8988T (cell line): ENCODE results near the gene BMPR1A.

Experiments
- DNase-seq: peaks from one replicate; pipeline ENCODE4 v3.0.0; 2011

The BMPR1A gene

DNA sequence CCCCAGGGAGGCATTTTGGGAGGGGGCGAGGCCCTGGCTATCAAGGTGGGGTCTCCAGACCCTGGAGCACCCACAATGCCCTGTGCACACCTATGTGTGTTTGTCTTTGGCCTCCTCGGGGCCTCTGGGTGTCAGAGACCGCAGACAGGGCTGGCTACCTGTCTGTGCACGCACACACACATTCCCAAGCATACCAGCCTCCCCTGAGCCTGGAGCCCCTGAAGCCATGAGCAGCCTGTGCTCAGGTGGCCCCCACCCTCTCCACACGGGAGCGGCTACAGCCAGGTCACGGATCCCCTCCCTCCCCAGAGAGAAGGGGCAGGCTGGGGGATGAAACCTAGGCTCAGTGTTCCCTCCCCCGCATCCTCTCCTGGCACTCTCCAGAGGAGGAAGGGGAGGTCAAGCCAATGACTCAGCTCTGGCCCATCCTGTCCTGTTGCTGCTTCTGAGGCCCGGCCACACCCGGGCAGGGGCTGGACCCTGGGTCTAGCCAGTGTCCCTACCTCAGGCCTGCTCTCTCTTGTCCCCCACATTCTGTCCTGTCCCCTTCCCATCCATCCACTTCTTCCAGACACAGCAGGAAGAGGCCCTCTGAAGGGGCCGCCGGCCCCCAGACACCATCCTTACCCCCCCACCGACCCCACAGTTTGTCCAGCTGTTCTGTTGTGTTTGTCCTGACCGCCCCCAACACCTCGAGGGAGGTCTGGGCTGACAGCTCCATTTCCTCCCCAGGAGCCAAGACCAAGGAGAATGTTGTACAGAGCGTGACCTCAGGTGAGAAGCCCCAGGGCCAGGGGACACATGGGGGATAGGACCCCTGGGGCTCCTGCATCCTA lies 202.7 kb downstream of the BMPR1A start:
- DNase-seq, result no peak

- DNase-seq, result no peak
Measured at GRCh38 chr10:86959737-86960002, 203.3 kb downstream of the BMPR1A start.

DNA sequence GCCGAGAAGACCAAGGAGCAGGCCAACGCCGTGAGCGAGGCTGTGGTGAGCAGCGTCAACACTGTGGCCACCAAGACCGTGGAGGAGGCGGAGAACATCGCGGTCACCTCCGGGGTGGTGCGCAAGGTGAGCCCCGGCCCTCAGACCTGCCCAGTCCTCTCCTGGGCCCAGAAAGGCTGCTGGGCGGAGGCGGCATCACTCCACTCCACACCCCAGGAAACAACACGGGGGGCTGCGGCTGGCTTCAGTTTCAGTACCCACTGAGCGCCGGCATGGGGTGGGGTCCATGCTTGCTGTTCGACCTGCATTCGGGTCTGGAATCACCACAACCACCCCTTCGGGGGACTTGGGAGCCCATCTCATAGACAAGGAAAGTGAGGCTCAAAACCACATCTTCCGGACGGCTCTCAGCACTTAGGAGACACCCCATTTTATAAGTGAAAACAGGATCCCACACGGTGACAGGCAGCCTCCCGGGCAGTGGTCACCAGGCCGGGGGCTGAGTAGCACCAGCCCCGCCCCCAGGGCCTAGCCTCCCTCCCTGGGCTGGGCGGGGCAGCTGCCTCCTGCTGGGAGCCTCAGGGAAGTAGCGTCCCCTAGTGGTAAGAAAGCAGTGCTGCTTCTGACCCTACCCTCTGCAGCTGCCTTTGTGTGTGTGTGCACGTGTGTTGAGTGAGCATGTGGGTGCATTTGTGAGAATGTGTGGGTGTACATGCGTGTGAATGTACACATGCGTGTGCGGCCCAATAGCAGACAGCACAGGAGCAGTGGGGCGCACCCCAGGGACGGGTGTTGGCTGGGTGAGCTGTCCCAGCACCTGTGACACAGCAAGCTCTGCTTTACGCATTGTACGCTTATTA lies 203.8 kb downstream of the BMPR1A start:
- peak; percentile 86 for DNase-seq

- DNase-seq, result no peak
Measured at GRCh38 chr10:86960863-86961434, 204.5 kb downstream of the BMPR1A start.

- peak; percentile 14 for DNase-seq
Measured at GRCh38 chr10:86961481-86962091, 205.2 kb downstream of the BMPR1A start.

DNA sequence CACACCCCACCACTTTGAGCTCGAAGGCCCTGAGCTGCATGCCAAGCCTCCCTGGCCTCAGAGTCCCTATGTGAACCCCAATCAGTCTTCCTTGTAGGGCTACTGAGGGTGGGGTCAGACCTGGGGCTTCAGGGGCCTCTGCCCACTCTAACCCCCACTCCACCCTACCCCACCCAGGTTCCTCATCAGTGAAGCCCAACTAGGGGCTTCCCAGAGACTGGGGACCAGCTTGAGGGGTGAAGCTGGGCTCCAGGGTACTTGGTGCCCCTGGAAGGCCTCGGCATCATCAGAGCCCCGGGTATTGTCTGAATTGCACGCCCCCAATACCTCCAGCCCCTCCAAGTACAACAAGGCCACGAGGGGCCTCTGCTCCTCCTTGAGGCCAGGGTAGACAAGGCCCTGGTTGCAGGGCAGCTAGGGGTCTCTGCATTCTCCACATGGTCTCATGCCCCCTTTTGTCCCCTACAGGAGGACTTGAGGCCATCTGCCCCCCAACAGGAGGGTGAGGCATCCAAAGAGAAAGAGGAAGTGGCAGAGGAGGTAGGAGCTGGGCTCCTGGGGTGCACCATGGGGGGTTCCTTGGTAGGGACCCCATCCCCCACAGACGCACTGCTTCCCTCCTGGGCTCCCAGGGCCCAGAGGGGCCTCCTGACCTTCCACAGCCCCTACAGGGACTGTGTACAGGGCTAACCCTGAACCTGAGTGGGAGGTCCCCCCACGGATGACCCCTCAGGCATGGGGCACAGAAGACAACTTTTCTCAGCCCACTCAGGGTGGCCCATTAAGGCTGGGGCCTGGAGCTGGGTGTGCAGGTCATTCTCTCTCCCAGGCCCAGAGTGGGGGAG lies 205.9 kb downstream of the BMPR1A start:
- peak; percentile 6 for DNase-seq

GRCh38 chr10:86962981-86963310 lies 206.5 kb downstream of the BMPR1A start:
- DNase-seq, result no peak

DNA sequence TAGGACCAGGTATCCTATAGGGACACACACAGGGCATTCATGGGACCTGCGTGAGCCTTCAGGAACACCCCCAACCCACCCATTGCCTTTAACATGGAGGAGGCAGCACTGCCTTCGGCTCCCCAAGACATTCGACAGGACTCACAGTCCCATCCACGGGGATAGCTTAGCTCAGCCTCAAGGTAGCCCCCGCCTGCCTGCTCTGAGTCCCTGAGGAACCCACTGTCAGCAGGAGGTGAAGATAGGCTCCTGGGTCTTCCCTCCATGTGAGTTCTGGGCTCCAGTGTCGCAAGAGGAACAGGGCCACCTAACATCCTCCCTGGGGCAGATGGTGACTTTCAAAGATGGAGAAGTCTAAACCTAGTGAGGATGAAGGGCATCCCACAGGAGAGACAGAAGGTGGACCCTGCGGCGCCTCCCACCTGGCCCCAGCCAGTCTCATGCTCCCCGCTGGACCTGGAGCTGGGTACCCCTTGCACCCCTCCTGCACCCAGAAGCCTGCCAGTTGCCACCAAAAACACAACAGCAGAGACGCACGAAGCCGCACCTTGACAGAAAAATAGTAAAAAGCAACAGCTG lies 207.0 kb downstream of the BMPR1A start:
- DNase-seq, result no peak

GRCh38 chr10:86964061-86964846 lies 207.8 kb downstream of the BMPR1A start:
- DNase-seq, result peak; percentile 15

GRCh38 chr10:86964847-86965190 lies 208.4 kb downstream of the BMPR1A start:
- no peak for DNase-seq

DNA sequence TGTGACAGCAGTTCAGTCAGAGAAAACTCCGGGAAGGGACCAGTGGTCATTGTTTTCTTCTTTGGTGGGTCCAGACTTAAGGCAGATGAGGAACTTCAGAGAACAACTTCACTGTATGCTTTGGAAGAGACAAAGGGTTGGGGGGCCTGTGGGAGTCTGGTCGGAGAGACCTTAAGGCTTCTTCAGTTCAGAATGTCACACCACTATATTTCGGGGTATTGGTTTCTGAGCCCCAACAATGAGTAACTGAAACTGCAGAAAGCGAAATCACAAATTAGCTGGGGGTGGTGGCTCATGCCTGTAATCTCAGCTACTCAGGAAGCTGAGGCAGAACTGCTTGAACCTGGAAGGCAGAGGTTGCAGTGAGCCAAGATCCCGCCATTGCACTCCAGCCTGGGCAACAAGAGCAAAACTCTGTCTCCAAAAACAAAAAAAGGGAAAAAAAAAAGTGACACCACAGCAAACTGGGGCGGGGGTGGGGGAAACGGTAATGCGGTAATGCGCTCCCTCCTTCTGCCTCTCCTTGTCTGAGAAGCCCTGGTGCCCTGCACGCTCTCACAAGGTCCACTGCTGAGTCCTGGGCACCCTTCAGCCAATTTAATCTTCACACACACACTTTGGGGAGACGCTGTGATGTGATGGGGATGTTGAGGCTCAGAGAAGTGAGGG lies 209.7 kb downstream of the BMPR1A start:
- DNase-seq, result no peak

GRCh38 chr10:86967481-86967941 lies 211.1 kb downstream of the BMPR1A start:
- DNase-seq, result no peak

GRCh38 chr10:86968271-86968993 lies 212.0 kb downstream of the BMPR1A start, which contains the start of gene ADIRF:
ADIRF (plus strand) TSS chr10:86968482; CDS start chr10:86968545, 63 bp downstream.
- DNase-seq, result no peak

GRCh38 chr10:86968994-86969355 lies 212.6 kb downstream of the BMPR1A start:
- no peak for DNase-seq

DNA sequence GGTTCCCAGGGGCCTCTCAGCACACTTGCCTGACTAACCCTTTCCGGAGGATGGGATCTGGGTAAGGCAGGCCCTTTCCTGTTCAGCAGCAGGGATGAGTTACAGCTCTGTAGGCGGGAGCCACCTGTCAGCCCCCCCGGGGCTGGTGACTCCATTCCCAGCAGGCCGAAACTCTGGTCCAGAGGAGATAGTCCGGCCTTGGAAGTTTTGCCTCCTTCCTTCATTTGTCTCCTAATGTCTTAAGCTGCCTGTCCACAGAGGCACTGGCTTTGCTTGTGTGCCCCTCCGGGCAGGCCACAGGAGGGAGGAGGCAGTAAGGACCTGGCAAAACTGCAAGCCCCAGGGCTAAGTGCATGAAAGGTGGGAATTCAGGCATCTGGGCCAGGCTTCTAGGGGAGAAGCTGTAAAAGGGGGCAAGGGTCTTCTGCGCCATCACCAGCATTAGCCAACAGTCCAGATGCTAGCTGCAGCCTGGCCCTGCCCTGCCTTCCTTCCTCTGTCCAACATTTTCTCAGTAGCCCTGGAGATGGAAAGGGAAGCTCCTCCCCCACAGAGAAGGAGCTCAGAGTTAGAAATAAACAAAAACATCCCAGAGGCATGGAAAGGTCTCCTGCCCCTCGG lies 213.1 kb downstream of the BMPR1A start:
- no peak for DNase-seq

DNA sequence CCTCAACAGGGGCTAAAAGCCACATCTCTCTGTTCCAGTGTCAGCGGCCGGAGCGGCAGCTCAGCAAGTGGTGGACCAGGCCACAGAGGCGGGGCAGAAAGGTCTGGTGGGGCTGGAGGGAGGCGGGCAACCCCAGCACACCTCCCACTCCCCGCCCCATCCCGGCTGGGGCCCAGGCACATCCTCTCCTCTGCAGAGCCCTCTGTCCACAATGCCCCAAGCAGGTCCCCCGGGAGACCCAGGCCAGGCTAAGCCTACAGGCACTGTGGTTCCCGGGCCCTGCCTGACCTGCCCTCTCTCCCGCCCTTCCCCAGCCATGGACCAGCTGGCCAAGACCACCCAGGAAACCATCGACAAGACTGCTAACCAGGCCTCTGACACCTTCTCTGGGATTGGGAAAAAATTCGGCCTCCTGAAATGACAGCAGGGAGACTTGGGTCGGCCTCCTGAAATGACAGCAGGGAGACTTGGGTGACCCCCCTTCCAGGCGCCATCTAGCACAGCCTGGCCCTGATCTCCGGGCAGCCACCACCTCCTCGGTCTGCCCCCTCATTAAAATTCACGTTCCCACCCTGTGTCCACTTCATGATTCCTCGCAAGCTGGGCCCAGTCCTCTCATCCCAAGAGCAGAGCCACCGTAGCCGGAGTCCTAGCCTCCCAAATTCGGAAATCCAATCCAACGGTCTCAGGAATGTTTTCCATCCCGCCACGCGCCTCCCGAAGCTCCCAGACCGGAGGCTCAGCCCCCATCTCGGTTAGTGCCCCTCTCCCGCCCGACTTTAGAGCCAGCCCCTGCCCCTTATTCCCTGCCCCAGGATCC lies 214.0 kb downstream of the BMPR1A start:
- no peak for DNase-seq

- no peak for DNase-seq
Measured at GRCh38 chr10:86970982-86971231, 214.5 kb downstream of the BMPR1A start.

- DNase-seq, result no peak
Measured at GRCh38 chr10:86971232-86971991, 215.0 kb downstream of the BMPR1A start.
